ENCODE results near the gene BOC. TPM values are rescaled to one million over a fixed set of nuclear protein-coding genes. Genes with fewer than 3 reads are reported as not detected.
A peak's percentile ranks its signal among the peaks of the same experiment; 100 is the strongest.

Gene BOC
- total and polyA plus RNA-seq, 2 experiments from 2014 or later = 18.4 to 21.6 TPM

DNA sequence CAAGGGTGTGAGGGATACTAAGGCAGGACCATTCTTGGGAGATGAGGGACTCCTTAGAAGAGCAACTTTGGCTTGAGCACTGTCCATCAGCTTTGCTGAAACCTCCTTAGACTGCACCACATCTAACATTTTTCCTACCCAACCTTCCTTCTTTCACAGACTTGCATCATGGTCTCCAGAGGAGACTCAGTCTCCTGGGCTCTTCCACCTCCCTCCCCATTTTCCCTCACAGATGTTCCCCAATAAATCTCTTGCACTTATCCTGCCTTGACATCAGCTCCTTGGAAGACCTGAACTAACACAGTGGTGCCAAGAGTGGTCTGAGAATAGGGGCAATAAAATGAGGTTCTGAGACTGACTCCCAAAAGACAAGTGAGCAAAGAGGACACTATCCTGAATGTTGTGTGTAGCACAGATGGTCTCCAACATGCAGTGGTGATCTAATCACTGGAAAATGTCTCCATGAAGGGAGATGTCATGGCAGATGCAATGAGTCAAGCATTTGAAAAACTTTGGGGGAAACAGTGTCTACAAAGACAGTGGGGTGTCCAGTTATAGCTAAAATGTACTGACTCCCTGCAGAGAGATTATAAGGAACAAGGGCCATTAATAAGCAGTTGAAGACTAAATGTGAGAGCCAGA, 26.0 kb upstream of the BOC start:
- H4K20me1 ChIP-seq (ENCODE audit: insufficient read depth) = no peaks in the 10 kb centered on the region
- no peaks in the 10 kb centered on the region for H3K9me3 ChIP-seq (ENCODE audit: low read depth)
- H3K9ac ChIP-seq = no peak overlapping the region
- H3F3A ChIP-seq (ENCODE audit: insufficient read depth) = no peaks in the 10 kb centered on the region
- H3K27me3 ChIP-seq (replicated peaks; ENCODE audit: insufficient read depth) = no peaks in the 10 kb centered on the region
- no peaks in the 10 kb centered on the region for H3K9me2 ChIP-seq (ENCODE audit: insufficient read depth)
- no peaks in the 10 kb centered on the region for H3K79me2 ChIP-seq (ENCODE audit: insufficient read depth)
- peak; percentile 10 for DNase-seq
- H3K4me3 ChIP-seq = no peak overlapping the region
- H3K4me1 ChIP-seq (ENCODE audit: insufficient read depth) = no peaks in the 10 kb centered on the region
- H3K36me3 ChIP-seq (ENCODE audit: low read depth) = no peaks in the 10 kb centered on the region
- in situ Hi-C loops (cut with MboI) = no loop called here
- H2AFZ ChIP-seq = no peak overlapping the region
- TF ChIP-seq EZH2 (IDR thresholded peaks at IDR 0.05; ENCODE audit: insufficient read depth, poor library complexity, severe bottlenecking) (no peak), EZH2phosphoT487 (IDR thresholded peaks at IDR 0.05; ENCODE audit: insufficient read depth, low read depth) (no peak)
- no peak overlapping the region for H3K4me2 ChIP-seq (ENCODE audit: unreplicated experiment)
- H3K27ac ChIP-seq = no peak overlapping the region

DNA sequence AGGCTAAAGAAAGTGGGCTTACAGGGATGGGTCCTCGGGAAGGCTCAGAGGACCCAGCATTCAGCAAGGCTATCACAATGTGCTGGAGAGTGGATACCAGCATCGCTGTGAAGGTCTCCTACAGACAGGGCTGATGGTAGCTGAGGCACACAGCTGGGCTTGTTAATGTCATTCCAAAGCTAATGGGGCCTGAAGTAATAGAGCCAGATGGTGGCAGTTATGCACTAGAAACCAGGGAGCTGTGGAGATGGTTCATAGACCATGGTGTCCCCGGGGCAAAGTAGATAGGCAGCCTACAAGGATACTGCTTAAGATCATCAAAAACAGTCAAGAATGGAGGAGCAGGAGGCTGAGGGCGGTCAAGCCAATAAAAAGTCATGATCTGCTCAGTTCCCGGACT, 24.8 kb upstream of the BOC start:
- 52 to 54% methylated on average over 5 of the region's 5 CpGs for WGBS, 2 experiments (ENCODE audit: low coverage in 1 of 2, low lambda C conversion rate in 2 of 2, missing lambda C conversion rate in 2 of 2)
- H3K79me2 ChIP-seq (ENCODE audit: insufficient read depth) = no peaks in the 10 kb centered on the region
- no peak overlapping the region for H2AFZ ChIP-seq
- in situ Hi-C loops (cut with MboI) = no loop called here
- no peak overlapping the region for H3K4me2 ChIP-seq (ENCODE audit: unreplicated experiment)
- no peak for DNase-seq
- H3K27me3 ChIP-seq (replicated peaks; ENCODE audit: insufficient read depth) = no peaks in the 10 kb centered on the region
- no peaks in the 10 kb centered on the region for H3K4me1 ChIP-seq (ENCODE audit: insufficient read depth)
- H4K20me1 ChIP-seq (ENCODE audit: insufficient read depth) = no peaks in the 10 kb centered on the region
- H3K4me3 ChIP-seq = no peak overlapping the region
- no peak for TF ChIP-seq EZH2phosphoT487 (IDR thresholded peaks at IDR 0.05; ENCODE audit: insufficient read depth, low read depth)
- TF ChIP-seq EZH2 (IDR thresholded peaks at IDR 0.05; ENCODE audit: insufficient read depth, poor library complexity, severe bottlenecking) = no peak
- no peaks in the 10 kb centered on the region for H3K9me3 ChIP-seq (ENCODE audit: low read depth)
- no peaks in the 10 kb centered on the region for H3F3A ChIP-seq (ENCODE audit: insufficient read depth)
- H3K36me3 ChIP-seq (ENCODE audit: low read depth) = no peaks in the 10 kb centered on the region
- no peak overlapping the region for H3K27ac ChIP-seq
- no peaks in the 10 kb centered on the region for H3K9me2 ChIP-seq (ENCODE audit: insufficient read depth)
- H3K9ac ChIP-seq = no peak overlapping the region

DNA sequence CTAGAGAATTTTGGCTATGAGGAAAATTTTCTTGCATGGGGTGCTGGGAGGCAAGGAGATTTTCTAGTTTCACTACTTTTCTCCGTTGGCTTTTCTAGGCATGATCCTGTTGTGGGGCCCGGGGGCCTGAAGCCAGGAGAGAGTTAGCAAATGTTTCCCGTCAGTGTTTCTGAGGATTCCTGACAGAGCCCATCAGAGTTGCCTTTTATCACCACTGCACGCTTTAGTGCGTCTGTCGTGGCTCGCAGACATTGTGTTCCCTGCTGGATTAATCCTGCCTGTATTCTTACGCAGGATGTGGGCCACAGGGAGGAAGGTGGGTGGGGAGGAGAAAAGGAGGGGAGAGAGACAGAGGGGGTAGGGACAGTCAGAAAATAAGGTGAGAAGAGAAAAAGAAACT, 18.1 kb upstream of the BOC start:
- Histone ChIP-seq H3K9me2 (ENCODE audit: insufficient read depth) (no peaks in the 10 kb centered on the region), H2AFZ (peak overlapping the region; percentile 72), H3F3A (ENCODE audit: insufficient read depth) (no peaks in the 10 kb centered on the region), H3K9me3 (ENCODE audit: low read depth) (no peaks in the 10 kb centered on the region), H3K4me1 (ENCODE audit: insufficient read depth) (no peaks in the 10 kb centered on the region), H3K4me2 (ENCODE audit: unreplicated experiment) (peak overlapping the region; percentile 27), H3K27me3 (replicated peaks; ENCODE audit: insufficient read depth) (no peaks in the 10 kb centered on the region), H3K36me3 (ENCODE audit: low read depth) (no peaks in the 10 kb centered on the region), H3K4me3 (no peak overlapping the region), H4K20me1 (ENCODE audit: insufficient read depth) (no peaks in the 10 kb centered on the region), H3K9ac (no peak overlapping the region), H3K79me2 (ENCODE audit: insufficient read depth) (no peaks in the 10 kb centered on the region), H3K27ac (no peak overlapping the region)
- in situ Hi-C loops (cut with MboI) = no loop called here
- TF ChIP-seq EZH2 (IDR thresholded peaks at IDR 0.05; ENCODE audit: insufficient read depth, poor library complexity, severe bottlenecking) (no peak), EZH2phosphoT487 (IDR thresholded peaks at IDR 0.05; ENCODE audit: insufficient read depth, low read depth) (no peak)
- WGBS, 2 experiments (ENCODE audit: low coverage in 1 of 2, low lambda C conversion rate in 2 of 2, missing lambda C conversion rate in 2 of 2) = 21 to 32% methylated on average over 7 to 8 of the region's 8 CpGs
- DNase-seq = no peak

DNA sequence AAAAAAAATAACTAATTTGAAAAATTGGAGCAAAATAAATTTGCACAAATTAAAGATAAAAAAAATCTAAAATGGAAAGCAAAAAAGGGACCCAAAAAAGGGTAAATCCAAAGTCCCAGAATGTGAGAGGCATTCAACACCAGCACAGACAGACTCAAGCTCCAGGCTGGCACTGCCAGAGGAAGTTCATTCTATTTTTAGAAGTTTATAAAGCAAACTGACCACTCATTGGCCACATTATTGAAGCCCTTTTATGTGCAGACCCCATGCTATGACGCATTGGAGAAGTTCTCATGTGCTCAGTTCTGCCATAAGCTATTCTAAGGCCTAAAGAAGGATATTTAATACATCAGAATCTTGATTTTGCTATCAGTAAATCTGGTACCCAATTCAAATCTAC, 17.6 kb upstream of the BOC start:
- Histone ChIP-seq H3K4me2 (ENCODE audit: unreplicated experiment) (no peak overlapping the region), H3K79me2 (ENCODE audit: insufficient read depth) (no peaks in the 10 kb centered on the region), H3K9ac (no peak overlapping the region), H3K9me2 (ENCODE audit: insufficient read depth) (no peaks in the 10 kb centered on the region), H3K9me3 (ENCODE audit: low read depth) (no peaks in the 10 kb centered on the region), H4K20me1 (ENCODE audit: insufficient read depth) (no peaks in the 10 kb centered on the region), H3K27ac (no peak overlapping the region), H3K4me1 (ENCODE audit: insufficient read depth) (no peaks in the 10 kb centered on the region), H3K4me3 (no peak overlapping the region), H3K27me3 (replicated peaks; ENCODE audit: insufficient read depth) (no peaks in the 10 kb centered on the region), H3K36me3 (ENCODE audit: low read depth) (no peaks in the 10 kb centered on the region), H3F3A (ENCODE audit: insufficient read depth) (no peaks in the 10 kb centered on the region), H2AFZ (no peak overlapping the region; the same call in 1 of the 2 replicates)
- no peak for TF ChIP-seq EZH2phosphoT487 (IDR thresholded peaks at IDR 0.05; ENCODE audit: insufficient read depth, low read depth)
- TF ChIP-seq EZH2 (IDR thresholded peaks at IDR 0.05; ENCODE audit: insufficient read depth, poor library complexity, severe bottlenecking) = no peak
- WGBS, 2 experiments (ENCODE audit: low coverage in 1 of 2, low lambda C conversion rate in 2 of 2, missing lambda C conversion rate in 2 of 2) = 97 to 100% methylated on average over 1 of the region's 1 CpG
- in situ Hi-C loops (cut with MboI) = no loop called here
- DNase-seq = no peak
